Measurements from ENCODE around the gene EFEMP2.

The EFEMP2 gene

GRCh38 chr11:65861165-65861505, 11.5 kb downstream of the EFEMP2 start:
- peak overlapping the region; percentile 90 for H3K4me3 ChIP-seq (ENCODE audit: control insufficient read depth, low read depth, low read length)
- TF ChIP-seq CTCF (conservative IDR thresholded peaks at IDR 0.05; ENCODE audit: control insufficient read depth, insufficient read depth, low read depth, low read length): no peak
- DNase-seq (ENCODE audit: low read depth): no peak

GRCh38 chr11:65860278-65861164, 12.1 kb downstream of the EFEMP2 start, which contains the start of gene MUS81:
Gene MUS81, plus strand, starts transcription at chr11:65860433. Its CDS starts 321 bp downstream, at chr11:65860754.
- H3K4me3 ChIP-seq (ENCODE audit: control insufficient read depth, low read depth, low read length): peak within 1 kb of the TSS; percentile 90
- peak; percentile 98 for DNase-seq (ENCODE audit: low read depth)
- TF ChIP-seq CTCF (conservative IDR thresholded peaks at IDR 0.05; ENCODE audit: control insufficient read depth, insufficient read depth, low read depth, low read length): peak; percentile 69

- TF ChIP-seq CTCF (conservative IDR thresholded peaks at IDR 0.05; ENCODE audit: control insufficient read depth, insufficient read depth, low read depth, low read length): no peak
- peak; percentile 34 for DNase-seq (ENCODE audit: low read depth)
- peak overlapping the region; percentile 90 for H3K4me3 ChIP-seq (ENCODE audit: control insufficient read depth, low read depth, low read length)
These were observed 12.8 kb downstream of the EFEMP2 start for GRCh38 chr11:65859812-65860277.

- H3K4me3 ChIP-seq (ENCODE audit: control insufficient read depth, low read depth, low read length): peak overlapping the region; percentile 90
- DNase-seq (ENCODE audit: low read depth): peak; percentile 94
- peak; percentile 0 for TF ChIP-seq CTCF (conservative IDR thresholded peaks at IDR 0.05; ENCODE audit: control insufficient read depth, insufficient read depth, low read depth, low read length)
These were observed 13.3 kb downstream of the EFEMP2 start for GRCh38 chr11:65859095-65859811.

GRCh38 chr11:65858681-65859087, 13.9 kb downstream of the EFEMP2 start:
- H3K4me3 ChIP-seq (ENCODE audit: control insufficient read depth, low read depth, low read length): peak overlapping the region; percentile 66
- no peak for TF ChIP-seq CTCF (conservative IDR thresholded peaks at IDR 0.05; ENCODE audit: control insufficient read depth, insufficient read depth, low read depth, low read length)
- DNase-seq (ENCODE audit: low read depth): no peak

GRCh38 chr11:65857853-65858680, 14.5 kb downstream of the EFEMP2 start, which contains the start of gene CFL1:
Gene CFL1, minus strand, starts transcription at chr11:65858180. Its CDS starts 81 bp downstream, at chr11:65858099.
- peak; percentile 95 for DNase-seq (ENCODE audit: low read depth)
- H3K4me3 ChIP-seq (ENCODE audit: control insufficient read depth, low read depth, low read length): peak within 1 kb of the TSS; percentile 94
- TF ChIP-seq CTCF (conservative IDR thresholded peaks at IDR 0.05; ENCODE audit: control insufficient read depth, insufficient read depth, low read depth, low read length): no peak
